NCI-H187 treated with DMSO at 0.1 percent for 48 hours (cell line): ENCODE data around the gene PCCB.
"Not testable (repeated sequence)": the region's sequence is repeated elsewhere in the genome, so short reads cannot be mapped to it uniquely, and the experiment has no call there.

Source experiments
- DNase-seq: peaks from one replicate; lab custom pipeline; 2025; lab: John Stamatoyannopoulos, UW

PCCB gene

DNA sequence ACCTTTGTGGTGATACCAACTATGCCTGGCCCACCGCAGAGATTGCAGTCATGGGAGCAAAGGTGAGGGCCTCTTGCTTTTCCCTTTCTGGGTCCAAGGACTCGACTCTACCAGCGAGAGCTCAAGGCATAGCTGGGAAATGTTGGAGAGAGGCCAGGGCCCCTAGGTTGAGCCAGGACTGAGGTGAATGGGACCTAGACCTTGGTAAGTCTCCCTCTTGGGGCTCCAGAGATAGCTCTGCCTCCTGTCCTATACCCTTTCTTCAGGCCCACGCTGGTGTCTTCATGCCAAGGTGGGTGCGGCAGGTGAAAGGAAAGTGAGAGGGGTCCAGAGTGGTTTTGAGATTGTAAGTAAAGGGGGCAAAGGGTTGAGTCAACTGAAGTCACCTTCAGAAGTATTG lies 77.5 kb downstream of the PCCB start:
- DNase-seq, result no peak

DNA sequence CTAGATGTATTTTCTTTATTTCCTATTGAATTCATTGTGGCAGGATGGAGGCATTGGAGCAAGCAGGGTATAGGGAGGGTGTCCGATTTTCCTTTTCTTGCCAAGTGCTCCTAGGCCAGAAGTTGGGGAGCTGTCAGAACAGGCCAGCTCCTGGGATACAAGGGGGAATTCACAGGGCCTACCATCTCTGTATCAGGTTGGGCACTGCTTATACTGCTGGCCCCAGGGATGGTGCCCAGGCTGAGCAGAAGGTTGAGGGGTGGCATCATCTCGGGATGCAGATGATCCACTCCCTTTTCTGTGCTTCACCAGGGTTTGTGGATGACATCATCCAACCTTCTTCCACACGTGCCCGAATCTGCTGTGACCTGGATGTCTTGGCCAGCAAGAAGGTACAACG lies 79.5 kb downstream of the PCCB start:
- DNase-seq, result no peak

DNA sequence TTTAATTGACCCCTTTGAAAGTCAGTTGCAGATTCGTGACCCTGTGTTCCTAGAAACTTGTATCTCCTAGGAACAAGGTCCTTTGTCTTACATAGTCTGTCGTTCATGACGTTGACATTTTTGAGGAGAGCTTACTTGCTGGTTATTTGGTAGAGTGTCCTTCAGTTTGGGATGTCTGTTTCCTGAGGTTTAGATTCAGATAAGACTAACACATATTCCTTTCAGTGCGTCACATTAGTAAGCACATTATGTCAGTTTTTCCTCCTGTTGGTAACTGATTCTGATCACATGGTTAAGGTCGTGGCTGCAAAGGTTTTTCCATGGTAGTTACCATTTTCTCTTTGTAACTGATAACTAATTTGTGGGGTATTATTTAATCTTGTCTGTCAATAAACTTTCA lies 80.8 kb downstream of the PCCB start:
- no peak for DNase-seq

DNA sequence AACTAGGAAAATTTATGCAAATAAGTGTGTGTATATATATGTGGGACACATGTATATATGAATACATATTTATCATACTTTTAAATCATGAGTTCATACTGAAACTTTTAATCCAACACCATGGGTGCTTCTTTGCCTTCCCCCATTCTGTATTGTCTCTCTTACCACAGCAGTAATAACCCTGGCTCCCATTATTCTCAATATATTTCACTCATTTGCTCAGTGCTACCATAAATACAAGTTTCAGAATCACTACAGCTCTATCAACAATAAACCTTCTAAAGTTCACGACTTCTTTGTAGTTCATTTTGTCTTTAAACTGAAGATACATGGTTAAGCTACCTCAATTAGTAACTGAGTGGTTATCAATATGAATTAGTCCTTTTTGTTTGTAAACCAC lies 82.2 kb downstream of the PCCB start:
- DNase-seq, result no peak

DNA sequence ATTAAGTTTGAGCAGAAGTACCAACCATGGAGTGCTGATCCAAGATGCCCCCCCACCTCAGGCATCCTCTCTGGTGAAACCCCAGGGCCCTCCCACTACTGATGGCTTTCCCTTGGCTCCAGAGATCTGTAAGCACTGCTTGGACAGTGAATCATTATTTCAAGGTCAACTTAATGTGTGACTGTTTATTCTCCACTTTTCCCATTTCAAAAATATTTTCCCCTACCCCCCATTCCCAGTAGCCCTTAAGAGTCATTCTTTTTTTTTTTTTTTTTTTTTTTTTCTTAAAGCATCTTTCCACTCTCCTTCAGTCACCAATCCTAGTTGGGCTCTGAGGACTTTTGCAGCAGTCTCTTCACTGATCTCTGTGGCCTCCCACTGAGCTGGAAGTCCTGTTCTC lies 82.6 kb downstream of the PCCB start:
- DNase-seq, result no peak

DNA sequence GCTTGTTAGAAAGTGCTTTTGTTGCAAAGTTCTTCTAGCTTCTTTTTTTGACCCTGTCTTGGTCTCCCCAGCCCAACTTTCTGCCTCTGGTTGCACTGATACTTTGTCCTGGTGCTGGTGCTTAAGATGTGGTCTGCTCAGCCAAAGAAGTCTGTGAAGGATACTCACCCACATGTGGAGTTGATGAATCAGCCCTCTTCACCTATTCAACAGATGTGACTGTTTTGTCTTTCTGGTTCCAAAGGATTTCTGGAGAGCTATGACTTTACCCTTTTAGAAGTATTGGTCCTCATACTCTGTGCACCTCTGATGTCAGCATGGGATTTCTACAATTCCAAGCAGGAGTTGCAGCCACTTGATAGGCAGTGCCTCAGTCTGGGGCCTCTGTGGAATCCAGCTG lies 84.1 kb downstream of the PCCB start:
- no peak for DNase-seq

DNA sequence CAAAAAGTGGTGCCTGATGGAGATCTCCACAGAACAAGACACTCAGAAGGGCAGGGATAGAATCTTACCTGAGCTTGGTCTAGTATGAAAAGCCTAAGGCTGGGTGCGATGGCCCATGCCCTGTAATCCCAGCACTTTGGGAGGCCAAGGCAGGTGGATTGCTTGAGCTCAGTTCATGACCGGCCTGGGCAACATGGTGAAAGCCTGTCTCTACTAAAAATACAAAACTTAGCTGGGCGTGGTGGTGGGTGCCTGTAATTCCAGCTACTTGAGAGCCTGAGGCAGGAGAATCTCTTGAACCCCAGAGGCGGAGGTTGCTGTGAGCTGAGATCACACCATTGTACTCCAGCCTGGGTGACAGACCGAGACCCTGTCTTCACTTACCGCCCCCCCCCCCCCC lies 84.6 kb downstream of the PCCB start:
- not testable (repeated sequence) for DNase-seq

DNA sequence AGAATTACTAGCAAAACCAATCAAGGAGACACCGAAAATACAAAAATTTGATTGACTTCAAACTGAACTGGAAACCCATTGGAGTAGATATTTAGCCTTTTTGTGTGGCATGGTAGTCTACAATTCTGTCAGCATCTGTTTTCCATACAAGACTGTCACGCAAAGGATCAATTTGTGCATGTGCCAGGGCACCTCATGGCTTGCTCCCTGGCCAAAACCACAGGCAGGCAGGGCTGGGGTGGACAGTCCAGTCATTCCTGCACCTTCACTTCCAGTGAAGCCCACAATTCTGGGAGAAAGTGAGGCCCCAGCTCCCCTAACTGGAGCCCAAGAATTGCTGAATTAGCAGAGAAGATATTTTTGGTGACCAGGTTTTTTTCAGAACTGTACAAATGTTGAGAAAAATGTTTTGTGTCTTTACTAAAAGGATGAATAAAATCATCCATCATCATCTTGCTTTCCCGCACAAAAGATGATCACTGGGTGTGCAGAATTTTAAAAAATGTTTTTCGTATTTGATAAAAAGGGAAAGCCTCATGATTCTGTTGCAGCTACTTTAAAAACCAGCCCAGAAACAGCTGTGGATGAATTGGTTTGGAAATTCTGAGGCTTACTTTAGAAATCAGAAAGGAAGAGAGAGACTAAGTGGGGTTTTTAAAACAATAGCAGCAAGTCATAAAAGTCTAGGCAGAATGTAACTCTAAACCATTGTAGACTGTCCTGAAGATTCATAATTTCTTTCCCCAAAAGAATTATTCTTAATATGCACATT lies 86.4 kb downstream of the PCCB start:
- DNase-seq, result no peak

DNA sequence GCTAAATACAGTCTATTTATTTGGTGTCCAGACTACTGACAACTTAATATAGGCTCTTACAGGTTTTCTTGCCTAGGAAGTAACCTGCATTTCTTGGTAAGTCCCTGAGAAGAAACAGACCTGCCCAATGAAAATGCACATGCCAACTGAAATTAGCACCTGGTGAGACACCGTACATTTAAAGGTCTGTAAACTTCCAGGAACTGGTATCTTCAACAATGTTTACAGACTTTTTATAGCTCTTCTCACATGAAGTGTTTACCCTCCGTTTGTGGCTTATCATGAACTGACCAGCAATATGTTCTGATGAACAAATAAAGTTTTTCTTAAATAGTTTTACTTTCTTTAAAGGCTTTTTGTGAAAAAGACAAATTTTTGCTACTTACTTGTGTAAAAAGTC lies 93.3 kb downstream of the PCCB start:
- DNase-seq, result no peak

DNA sequence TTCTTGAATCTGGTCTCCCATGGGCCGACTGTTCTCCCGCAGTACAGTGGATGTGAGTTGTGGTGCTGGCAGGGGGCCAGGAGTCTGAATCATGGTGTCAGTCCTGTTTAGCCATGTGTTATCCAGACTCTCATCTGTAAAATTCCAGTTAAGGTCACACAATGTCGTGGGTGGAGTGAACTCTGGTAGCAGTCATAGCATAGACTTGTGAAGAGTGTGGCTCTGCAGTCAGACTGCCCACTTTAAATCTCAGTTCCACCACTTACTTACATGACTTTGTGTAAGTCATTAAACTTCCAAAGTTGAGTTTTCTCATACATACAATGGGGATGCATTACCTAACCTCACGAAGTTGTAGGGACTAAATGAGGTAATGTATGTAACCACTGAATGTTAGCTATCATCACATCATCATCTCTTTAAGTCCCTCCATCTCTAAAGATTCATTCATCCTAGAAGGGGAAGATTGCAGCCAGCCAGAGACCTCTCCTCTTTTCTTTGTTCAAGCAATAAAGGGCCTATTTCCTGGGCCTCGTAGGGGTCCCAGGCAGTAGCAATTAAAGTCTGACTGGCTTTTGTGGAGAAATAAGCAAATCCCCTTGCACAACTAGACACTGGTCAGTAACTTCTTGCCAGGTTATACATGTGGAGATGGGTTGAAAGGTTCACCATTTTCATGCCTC lies 93.9 kb downstream of the PCCB start:
- DNase-seq, result no peak

DNA sequence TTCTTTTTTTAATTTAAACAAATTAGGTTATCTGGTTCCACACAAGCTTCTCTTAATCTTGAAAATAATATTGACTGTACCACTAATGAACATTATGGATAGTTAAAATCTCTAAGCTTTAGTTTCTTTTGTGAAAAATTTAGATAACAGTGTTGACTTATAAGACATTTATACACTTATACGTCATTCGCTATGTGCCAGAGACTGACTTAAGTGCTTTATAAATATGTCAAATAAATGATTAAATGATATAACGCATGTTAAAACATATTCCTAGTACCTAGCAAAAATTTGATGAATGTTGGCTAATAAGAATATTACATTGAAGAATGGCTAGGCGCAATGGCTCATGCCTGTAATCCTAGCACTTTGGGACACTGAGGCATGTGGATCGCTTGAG lies 96.3 kb downstream of the PCCB start:
- no peak for DNase-seq

DNA sequence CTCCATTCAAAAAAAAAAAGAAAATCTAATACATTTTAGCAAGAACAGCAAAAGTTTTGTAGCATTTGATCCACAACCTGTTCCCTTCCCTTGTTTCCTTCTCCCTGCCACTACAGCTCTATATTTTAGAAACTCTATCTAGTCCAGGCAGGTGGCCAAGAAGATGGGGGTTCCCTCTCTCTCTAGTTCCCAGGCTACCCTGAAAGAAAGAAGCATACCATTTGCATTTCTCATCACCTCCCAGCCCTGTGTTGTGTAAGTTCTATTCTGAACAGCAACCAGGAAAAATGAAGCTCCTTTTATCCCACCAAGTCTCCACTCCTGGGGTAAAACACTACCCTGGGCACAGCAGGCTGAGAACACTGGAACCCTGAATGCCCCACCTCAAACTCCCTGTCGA lies 100.0 kb downstream of the PCCB start:
- no peak for DNase-seq

DNA sequence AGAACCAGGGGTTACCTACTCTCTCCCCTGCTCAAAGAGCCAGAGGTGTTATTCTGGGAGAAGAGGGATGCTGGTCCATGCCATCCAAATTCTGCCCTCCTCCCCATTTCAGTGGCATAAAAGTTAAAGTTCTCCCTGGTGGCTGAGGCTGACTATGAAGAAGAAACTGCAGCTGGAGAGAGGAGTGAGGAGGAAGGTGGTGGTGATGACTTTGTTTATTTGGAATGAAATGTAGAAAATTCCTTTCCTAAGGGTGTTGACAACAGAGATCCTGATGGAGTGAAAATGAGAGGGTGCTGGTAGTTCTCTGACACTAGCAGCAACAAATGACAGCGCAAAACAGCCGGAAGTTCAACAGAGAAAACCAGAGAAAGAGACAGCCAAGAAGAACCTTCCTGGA lies 100.4 kb downstream of the PCCB start:
- no peak for DNase-seq

DNA sequence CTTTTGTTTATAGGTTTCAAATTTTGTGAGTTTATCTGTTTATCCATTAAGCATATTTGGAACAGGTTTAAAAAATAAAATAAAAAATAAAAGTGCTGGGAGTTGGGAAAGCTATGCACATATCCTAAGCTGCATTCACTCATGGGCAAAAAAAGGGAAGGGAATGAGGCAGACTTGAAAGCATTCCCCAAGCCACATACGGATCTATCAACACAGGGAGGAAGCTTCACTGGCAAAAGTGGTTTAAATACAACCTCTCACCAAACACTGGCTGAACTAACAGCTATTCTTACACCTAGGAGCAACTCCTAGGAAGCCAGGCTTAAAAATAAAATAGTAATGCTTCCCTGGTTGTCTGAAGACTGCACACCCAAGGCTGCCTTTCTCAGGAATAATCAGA lies 101.2 kb downstream of the PCCB start:
- no peak for DNase-seq

DNA sequence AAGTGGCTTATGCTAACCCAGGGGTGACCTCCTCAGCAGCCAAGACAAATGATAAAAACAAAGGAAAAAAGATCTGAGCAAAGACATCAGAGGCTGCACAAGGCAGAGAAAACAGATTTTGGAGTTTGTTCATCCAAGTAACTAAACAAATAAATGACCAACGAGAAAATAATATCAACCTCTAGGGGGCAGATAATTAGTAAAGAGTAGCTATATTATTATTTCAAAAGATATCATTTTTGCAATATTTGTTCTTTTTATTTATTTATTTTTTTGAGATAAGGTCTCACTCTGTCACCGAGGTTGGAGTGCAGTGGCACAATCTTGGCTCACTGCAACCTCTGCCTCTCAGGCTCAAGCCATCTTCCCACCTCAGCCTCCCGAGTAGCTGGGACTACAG lies 101.8 kb downstream of the PCCB start:
- DNase-seq, result no peak

DNA sequence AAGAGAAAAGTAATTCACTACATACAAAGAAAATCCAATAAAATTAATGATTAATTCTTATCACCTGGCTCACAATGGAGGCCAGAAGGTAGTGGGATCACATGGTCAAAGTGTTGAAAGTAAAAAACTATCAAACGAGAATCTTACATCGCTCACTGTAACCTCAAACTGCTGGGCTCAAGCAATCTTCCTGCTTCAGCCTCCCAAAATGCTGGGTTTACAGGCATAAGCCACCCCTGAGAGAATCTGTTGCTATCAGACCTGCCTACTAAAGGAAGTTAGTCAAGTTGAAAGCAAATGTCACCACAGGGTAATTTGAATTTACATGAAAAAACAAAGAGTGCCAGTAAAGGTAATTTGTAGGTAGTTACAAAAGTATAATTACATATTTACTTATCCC lies 103.3 kb downstream of the PCCB start:
- DNase-seq, result no peak

DNA sequence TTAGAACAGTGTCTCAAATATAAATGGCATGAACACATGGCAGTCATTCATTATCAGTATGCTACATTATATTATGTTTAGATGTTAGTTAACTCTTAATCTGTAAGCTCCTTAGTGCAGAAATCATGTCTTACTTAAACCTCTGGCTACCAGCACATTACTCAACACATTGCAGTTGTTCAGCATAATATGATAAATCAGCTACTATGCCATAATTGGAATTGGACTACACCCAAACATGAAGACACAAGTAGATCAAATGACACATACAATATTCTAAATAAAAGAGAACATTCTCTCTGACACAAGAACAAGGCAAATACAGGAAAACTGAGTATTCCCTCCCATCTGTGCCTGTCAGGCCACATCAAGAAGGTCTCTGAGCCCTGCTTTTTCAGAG lies 116.1 kb downstream of the PCCB start:
- DNase-seq, result no peak

DNA sequence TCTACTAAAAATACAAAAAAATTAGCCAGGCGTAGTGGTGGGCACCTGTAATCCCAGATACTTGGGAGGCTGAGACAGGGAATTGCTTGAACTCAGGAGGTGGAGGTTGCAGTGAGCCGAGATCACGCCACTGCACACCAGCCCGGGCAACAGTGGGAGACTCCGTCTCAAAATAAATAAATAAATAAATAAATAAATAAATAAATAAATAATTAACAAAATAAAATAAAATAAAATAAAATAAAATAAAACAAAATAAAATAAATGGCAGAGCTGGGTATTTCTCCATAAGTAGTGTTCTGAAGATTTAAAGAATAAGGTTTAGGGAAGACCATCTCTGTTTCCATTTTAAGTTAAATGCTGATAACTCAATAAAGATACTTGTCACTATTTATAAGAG lies 125.7 kb downstream of the PCCB start:
- DNase-seq, result not testable (repeated sequence)

DNA sequence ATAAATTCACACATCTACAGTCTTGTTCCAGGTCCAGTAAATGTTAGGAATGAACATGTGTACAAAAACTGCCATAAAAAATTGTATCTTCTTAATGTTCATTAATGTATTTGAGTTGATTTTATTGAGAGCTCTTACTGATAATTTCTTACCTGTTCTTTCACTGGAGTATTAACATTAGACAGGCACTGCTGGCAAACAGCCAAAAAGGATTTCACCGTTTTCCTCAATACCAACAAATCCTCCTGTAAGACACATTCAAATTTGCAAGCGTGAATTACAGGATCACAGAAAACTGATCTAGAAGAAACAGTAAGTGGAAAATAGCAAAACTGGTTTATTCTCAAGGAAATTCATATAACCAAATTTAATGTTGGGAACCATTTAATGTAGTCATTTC lies 127.4 kb downstream of the PCCB start:
- DNase-seq, result no peak

DNA sequence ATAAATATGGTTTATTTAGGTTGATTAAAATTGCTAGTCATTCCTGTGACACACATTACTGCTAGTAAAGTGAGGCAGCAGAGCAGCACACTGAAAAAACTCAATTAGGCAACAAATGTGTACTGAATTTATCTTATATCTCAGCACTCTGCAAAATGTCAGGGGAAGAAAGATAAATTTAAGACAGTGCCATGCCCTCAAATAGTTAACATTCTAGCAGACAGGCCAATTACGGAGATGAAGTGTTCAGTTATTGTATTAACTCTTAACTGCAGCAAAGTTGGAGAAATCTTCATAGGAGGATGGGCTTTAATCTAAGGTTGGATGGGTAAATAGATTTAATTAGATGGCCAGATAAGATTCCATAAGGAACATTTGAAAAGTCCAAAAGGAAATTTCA lies 127.9 kb downstream of the PCCB start:
- DNase-seq, result no peak
